Non-pigmented ciliary epithelial cell (primary cell): ENCODE data around the gene CASP10.
"Not testable (repeated sequence)": the region's sequence is repeated elsewhere in the genome, so short reads cannot be mapped to it uniquely, and the experiment has no call there.

Experiments
- DNase-seq: peaks from one replicate; pipeline ENCODE4 v3.0.0-alpha.2; 2010; ENCODE audit warnings: low read depth

The CASP10 gene

DNA sequence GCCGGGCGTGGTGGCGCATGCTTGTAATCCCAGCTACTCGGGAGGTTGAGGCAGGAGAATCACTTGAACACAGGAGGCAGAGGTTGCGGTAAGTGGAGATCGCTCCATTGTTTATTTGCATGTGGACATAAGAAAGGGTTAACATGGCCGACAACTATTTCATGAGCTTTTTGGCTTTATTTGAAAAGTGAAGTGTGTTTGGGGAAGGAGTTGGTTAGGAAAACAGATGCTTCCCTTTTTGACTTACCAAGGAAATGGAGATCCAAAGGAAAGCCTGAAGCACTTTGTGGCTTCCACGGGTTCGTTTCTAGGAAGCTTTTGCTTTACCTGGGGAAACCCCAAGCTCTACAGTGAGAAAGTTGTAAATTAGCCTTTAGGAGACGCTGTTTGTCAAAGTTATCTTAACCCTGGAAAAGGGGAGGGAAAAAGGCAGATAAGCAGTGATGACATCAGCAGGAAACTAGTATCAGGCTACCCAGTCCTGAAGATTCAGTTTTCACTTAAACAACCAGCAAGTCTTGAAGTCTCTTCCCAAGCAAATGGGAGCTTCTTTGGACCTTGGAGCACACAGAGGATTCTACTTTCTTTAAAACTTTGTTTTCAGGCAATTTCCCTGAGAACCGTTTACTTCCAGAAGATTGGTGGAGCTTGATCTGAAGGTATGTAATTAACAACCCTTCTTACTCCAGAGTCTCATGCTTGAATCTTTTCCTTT lies at the start of gene CASP10:
TSS of gene CASP10 (plus strand) at position 492 of the 715 bp plus-strand sequence. CDS start 2,637 bp downstream, outside the sequence.
- no peak for DNase-seq

DNA sequence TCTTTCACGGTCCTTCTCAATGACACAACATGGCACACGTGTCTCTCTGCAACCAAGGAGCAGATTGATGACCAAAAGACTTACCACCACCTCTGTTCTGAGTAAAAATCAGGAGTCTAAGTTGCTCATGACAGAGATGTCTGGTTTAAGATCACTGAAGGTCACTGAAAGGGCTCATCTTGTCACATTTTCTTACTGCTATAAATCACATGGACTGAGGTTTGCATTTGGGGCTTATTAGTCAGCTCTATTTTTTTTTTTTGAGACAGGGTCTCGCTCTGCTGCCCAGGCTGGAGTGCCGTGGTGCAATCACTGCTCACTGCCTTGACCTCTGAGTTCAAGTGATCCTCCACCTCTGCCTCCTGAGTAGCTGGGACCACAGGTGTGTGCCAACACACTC lies 47.6 kb upstream of the CASP10 start:
- DNase-seq: no peak

DNA sequence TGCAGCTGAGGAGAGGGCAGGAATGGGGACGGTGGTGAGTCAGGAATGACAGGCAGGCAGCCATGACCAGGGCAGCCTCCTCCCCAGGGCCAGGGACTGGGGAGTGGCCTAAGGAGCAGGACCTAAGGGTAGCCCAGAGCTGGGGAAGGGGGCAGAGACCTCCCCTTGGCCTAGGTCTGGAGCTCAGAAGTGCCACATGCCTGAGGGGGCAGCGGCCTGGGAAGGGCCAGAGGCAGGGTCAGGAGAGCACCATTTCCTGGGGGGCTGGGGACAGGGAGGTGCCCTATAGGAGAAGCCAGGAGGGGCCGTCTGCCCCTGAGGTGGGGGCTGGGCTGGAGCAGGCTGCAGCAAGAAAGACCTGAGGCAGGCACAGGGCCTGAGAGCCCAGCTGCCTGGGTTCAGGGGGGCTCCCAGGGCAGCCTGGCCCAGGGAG lies 46.0 kb upstream of the CASP10 start:
- DNase-seq: no peak

DNA sequence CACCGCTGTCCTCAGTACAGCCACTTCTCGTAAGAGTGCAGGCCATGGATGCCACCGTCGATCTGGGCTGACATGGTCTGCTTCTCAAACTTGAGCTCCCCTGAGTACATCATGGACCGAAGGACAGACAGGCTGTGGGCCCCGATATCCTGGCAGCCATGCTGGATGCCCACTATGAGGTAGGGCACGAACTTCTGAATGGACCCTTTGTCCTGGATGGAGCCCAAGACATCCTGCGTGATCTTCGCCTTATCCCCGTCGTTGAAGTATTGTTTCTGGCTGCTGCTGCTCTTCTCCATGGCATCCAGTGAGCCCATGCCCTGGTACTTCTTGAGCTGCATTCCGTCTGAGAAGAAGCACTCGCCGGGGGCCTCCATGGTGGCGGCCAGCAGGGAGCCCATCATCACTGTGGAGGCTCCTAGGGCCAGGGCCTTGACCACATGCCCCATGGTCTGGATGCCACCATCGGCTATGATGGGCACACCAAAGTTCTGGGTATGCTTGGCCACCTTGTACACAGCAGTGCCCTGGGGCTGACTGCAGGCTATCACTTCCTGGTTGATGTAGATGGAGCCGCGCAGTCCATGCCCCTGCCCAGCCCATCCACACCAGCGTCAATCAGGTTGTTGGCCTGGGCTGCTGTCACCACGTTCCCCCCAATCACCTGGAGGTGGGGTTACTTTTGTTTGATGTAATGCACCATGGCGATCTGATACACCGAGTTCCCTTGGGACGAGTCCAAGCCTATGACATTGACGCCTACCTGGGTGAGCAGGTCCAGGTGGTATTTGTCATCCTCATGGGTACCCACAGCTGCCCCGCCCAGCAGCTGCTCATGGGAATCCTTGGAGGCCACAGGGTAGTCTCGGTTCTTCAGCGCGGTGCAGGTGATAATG lies 45.2 kb upstream of the CASP10 start:
- DNase-seq: no peak

DNA sequence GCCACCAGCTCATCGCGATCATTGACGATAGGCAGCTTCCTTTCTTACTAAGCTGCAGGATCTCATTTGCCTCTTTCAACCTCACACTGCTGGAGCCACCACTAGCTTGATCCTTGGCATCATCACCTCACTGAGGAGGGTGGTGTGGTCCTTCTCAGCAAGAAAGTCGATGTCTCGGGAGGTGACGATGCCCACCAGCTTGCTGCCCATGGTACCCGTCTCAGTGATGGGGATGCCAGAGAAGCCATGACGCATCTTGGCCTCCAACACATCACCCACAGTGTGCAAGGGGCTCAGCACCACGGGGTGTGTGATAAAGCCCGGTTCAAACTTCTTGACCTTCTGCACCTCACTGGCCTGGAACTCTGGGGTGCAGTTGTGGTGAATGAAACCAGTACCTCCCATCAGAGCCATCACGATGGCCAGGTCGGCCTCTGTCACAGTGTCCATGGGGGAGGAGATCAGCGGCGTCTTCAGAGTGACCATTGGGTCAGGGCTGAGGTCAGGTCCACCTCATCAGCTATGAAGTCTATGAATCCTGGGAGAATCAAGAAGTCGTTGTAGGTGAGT lies 44.5 kb upstream of the CASP10 start:
- DNase-seq: no peak

DNA sequence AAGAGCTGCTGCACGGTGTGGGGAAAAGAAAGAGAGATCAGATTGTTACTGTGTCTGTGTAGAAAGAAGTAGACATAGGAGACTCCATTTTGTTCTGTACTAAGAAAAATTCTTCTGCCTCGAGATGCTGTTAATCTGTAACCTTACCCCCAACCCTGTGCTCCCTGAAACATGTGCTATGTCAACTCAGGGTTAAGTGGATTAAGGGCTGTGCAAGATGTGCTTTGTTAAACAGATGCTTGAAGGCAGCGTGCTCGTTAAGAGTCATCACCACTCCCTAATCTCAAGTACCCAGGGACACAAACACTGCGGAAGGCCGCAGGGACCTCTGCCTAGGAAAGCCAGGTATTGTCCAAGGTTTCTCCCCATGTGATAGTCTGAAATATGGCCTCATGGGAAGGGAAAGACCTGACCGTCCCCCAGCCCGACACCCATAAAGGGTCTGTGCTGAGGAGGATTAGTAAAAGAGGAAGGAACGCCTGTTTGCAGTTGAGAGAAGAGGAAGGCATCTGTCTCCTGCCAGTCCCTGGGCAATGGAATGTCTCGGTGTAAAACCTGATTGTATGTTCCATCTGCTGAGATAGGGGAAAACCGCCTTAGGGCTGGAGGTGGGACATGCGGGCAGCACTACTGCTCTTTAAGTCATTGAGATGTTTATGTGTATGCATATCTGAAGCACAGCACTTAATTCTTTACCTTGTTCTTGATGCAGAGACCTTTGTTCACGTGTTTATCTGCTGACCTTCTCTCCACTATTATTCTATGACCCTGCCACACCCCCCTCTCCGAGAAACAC lies 43.8 kb upstream of the CASP10 start:
- not testable (repeated sequence) for DNase-seq

- DNase-seq: no peak
Measured at GRCh38 chr2:201139836-201140604, 42.9 kb upstream of the CASP10 start.

DNA sequence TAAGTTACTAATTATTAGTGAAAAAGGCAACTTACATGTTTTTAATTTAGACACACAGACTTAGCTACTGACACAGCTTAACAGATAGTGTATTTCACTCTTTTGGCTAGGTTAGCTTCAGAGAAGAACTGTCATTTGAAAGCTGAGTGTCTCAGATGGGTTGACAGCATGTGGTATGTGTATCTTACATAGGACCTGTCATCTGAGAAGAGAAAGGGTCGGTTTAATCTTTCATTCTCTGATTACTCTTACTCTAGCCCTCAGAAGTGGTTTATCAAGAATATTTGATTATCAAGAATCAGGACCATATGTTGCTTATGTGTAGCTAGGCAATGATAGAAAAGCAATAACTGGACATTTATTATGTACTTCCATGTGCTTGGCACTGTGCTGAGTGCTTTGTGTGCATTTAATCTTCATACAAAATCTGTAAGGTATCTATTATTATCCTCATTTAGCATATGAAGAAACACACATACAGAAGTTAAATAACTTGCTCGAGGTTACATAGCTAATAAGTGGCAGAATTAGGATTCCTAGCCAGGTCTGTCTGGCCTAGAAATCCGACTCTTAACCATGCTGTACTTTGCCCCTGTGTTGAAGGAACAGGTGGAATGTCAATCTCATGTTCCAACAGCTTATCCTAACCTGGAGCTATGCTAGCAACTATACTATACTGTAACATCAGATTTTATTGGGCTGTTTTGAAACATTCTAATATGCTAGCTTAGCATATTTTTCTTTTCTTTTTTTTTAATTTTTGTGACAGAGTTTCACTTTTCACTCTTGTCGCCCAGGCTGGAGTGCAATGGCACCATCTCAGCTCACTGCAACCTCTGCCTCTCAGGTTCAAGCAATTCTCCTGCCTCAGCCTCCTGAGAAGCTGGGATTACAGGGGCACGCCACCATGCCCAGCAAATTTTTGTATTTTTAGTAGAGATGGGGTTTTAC lies 38.6 kb upstream of the CASP10 start:
- no peak for DNase-seq

GRCh38 chr2:201148434-201148990 lies 34.4 kb upstream of the CASP10 start:
- DNase-seq: no peak

- peak; percentile 96 for DNase-seq
Measured at GRCh38 chr2:201149064-201149820, 33.7 kb upstream of the CASP10 start.

GRCh38 chr2:201149821-201150165 lies 33.1 kb upstream of the CASP10 start:
- DNase-seq: not testable (repeated sequence)

GRCh38 chr2:201150454-201151020 lies 32.4 kb upstream of the CASP10 start:
- DNase-seq: no peak

DNA sequence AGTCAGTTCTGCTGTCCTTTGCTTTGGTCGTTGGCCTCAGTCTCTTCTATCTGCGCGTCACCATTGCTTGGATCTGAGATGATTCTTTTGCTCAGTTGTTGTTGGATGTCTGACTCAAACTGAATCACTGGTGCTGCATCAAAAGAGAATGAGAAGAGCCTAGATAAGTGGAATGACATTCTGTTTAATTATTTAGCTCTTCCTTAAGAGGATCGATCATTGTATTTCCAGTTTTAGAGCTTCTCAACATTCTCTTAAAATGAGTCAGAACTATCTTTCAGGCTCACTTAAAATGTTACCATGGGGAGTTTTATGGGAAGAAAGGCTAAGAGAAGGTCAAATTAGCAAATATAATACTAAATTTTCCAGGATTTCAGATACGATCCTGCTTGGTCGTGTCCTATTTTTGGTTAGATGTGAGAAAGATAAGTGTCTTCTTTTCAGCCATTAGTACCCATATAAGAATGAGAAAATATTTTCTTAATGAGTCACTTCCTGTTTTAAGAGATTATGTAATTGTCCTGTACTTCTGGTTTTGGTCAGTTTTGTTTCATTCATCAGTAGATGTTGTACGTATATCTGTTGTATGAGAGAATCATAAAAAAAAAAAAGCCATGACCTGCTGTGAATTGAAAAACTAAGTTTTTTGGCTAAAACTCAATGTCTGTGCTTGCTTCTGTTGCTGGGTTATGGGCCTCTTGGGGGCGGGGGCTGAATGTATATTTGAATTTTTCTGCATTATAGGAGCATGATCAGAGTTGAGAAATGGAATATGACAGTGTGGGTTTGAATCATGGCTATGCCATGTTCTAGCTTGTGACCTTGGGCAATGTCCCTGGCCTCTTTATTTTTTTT lies 31.6 kb upstream of the CASP10 start:
- peak; percentile 79 for DNase-seq

DNA sequence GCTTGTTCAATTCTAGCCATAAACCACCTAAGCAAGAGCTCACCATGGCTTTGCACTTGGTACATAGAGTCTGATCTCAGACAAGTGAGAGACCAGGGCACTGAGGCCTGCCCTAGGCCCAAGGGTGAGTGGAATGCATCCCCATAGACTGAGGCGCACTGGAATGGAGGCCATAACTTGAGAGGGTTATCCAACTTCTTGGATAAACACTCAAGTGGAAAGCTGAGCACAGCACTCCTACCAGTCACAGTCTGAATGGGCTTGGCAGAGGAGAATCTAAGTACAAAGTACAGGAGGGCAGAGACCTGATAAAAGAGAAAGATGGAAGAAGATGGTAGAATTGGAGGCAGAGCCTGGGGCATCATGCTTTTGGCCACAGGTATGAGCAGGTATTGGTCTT lies 30.4 kb upstream of the CASP10 start:
- DNase-seq: no peak

DNA sequence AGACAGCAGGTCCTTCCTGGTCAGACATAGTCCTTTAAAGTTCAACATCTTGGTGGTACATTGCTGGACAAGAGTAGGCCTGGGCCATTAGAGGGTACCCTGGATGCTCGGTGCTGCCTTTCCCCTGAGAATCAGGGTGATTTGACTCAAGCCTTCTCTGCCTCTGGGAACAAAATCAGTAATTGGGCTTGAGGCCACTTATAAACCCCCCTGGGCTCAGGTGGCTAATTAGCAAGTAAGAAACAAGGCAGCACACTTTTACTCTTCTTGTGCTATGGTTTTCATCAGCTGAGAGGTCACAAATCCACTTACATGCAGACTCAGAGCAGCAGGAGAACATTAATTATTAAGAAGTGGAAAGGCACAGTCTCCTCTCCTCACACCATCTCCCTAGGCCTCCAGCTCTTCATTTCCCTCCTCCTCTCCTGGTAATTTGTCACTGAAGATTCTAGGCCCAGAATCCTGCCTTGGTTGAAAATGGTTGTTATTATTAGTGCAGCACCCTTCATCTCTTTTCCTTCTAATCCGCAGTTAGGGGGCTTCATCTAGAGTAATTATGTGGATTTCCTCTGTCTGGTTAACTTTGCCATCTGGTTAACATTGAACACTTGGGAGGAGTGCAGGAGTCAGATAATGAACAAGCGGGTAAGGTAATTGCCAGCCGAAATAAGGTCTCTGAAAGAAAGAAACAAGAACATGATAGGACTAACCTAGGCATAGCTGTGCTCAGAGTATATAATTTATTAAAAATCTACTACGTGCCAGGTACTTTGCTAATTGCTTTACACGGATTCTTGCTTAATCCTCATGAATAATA lies 29.7 kb upstream of the CASP10 start:
- no peak for DNase-seq

GRCh38 chr2:201154615-201155399 lies 28.1 kb upstream of the CASP10 start:
- no peak for DNase-seq
